ENCODE data around the gene CPSF7.

CPSF7 gene

GRCh38 chr11:61378713-61379313 lies 51.0 kb downstream of the CPSF7 start:
- H3K27ac ChIP-seq (ENCODE audit: low read length): no peak overlapping the region
- H3K9ac ChIP-seq (ENCODE audit: low read depth, low read length): no peak overlapping the region
- ATAC-seq (ENCODE audit: insufficient read depth, low read depth): no peak

DNA sequence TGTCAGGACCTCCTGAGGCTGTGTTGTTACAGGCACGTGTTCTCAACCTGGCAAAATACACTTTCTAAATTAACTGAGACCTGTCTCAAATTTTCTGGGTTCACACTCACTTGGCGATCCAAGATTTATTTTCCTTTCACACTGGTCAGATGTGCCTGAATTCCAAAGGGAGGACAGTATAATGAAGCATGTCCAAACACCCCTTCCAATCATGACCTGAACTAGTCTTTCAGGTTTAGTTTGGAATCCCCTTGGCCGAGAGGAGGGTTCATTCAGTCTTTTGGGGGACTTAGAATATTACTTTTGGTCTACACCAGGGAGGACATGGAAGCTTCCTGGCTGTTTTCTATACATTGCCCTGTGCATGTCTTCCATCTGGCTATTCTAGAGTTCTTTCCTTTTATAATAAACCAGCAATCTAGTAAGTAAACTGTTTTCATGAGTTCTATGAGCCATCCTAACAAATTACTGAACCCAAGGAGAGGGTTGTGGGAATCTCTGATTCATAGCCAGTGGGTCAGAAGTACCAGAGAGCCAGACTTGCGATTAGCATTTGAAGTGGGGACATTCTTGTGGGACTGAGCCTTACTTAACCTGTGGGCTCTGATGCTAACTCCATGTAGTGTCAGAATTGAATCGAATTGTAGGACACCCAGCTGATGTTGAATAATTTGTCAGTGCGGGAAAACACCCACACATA lies 52.2 kb downstream of the CPSF7 start:
- Histone ChIP-seq H3K36me3 (ENCODE audit: insufficient read depth, low read length) (peaks cover 24% of the 10 kb centered on the region; the same call in 1 of the 2 replicates), H3K4me1 (ENCODE audit: insufficient read depth, low read length) (no peaks in the 10 kb centered on the region), H3K9ac (ENCODE audit: low read depth, low read length) (no peak overlapping the region), H3K4me2 (ENCODE audit: insufficient read depth, low read length) (no peak overlapping the region), H3K79me2 (ENCODE audit: insufficient read depth, low read length) (no peaks in the 10 kb centered on the region), H3K4me3 (ENCODE audit: low read depth in 1 of 2, low read length in 2 of 2) (no peak overlapping the region), H3K27me3 (ENCODE audit: insufficient read depth, low read length, poor library complexity) (no peaks in the 10 kb centered on the region), H3K27ac (ENCODE audit: low read length) (no peak overlapping the region), H3K9me3 (ENCODE audit: insufficient read depth, low read length, severe bottlenecking) (peaks cover 18% of the 10 kb centered on the region), H2AFZ (ENCODE audit: low read depth, low read length) (no peak overlapping the region), H4K20me1 (ENCODE audit: insufficient read depth, low read length) (no peaks in the 10 kb centered on the region)
- no peak for ATAC-seq (ENCODE audit: insufficient read depth, low read depth)
- TF ChIP-seq CTCF (IDR thresholded peaks at IDR 0.05; ENCODE audit: borderline replicate concordance, extremely low read depth, low read length, poor library complexity, severe bottlenecking) (no peak), EZH2 (IDR thresholded peaks at IDR 0.05; ENCODE audit: borderline replicate concordance, low read depth, low read length, severe bottlenecking) (no peak)
- no peak for DNase-seq

More at GRCh38 chr11:61378713-61379313, 51.0 kb downstream of the CPSF7 start:
- H4K20me1 ChIP-seq (ENCODE audit: insufficient read depth, low read length): no peaks in the 10 kb centered on the region
- TF ChIP-seq CTCF (IDR thresholded peaks at IDR 0.05; ENCODE audit: borderline replicate concordance, extremely low read depth, low read length, poor library complexity, severe bottlenecking) (no peak), EZH2 (IDR thresholded peaks at IDR 0.05; ENCODE audit: borderline replicate concordance, low read depth, low read length, severe bottlenecking) (no peak)
- no peak for DNase-seq
- no peak overlapping the region for H2AFZ ChIP-seq (ENCODE audit: low read depth, low read length)
- H3K4me3 ChIP-seq (ENCODE audit: low read depth in 1 of 2, low read length in 2 of 2): no peak overlapping the region
- H3K9me3 ChIP-seq (ENCODE audit: insufficient read depth, low read length, severe bottlenecking): peaks cover 14% of the 10 kb centered on the region
- H3K27me3 ChIP-seq (ENCODE audit: insufficient read depth, low read length, poor library complexity): no peaks in the 10 kb centered on the region
- H3K36me3 ChIP-seq (ENCODE audit: insufficient read depth, low read length): peaks cover 18% of the 10 kb centered on the region; the same call in 1 of the 2 replicates
- H3K4me2 ChIP-seq (ENCODE audit: insufficient read depth, low read length): no peak overlapping the region
- no peaks in the 10 kb centered on the region for H3K79me2 ChIP-seq (ENCODE audit: insufficient read depth, low read length)
- H3K4me1 ChIP-seq (ENCODE audit: insufficient read depth, low read length): no peaks in the 10 kb centered on the region

GRCh38 chr11:61375761-61376108 lies 54.0 kb downstream of the CPSF7 start:
- ATAC-seq (ENCODE audit: insufficient read depth, low read depth) (no peak), DNase-seq (no peak)
- no peak overlapping the region for H3K27ac ChIP-seq (ENCODE audit: low read length)
- no peaks in the 10 kb centered on the region for H3K4me1 ChIP-seq (ENCODE audit: insufficient read depth, low read length)
- no peak overlapping the region for H3K9ac ChIP-seq (ENCODE audit: low read depth, low read length)
- no peak overlapping the region for H3K4me3 ChIP-seq (ENCODE audit: low read depth in 1 of 2, low read length in 2 of 2)
- H3K9me3 ChIP-seq (ENCODE audit: insufficient read depth, low read length, severe bottlenecking): peaks cover 27% of the 10 kb centered on the region
- H3K79me2 ChIP-seq (ENCODE audit: insufficient read depth, low read length): no peaks in the 10 kb centered on the region
- peaks cover 28% of the 10 kb centered on the region; the same call in 1 of the 2 replicates for H3K36me3 ChIP-seq (ENCODE audit: insufficient read depth, low read length)
- H3K4me2 ChIP-seq (ENCODE audit: insufficient read depth, low read length): no peak overlapping the region
- H4K20me1 ChIP-seq (ENCODE audit: insufficient read depth, low read length): no peaks in the 10 kb centered on the region
- H2AFZ ChIP-seq (ENCODE audit: low read depth, low read length): no peak overlapping the region
- no peaks in the 10 kb centered on the region for H3K27me3 ChIP-seq (ENCODE audit: insufficient read depth, low read length, poor library complexity)
- TF ChIP-seq EZH2 (IDR thresholded peaks at IDR 0.05; ENCODE audit: borderline replicate concordance, low read depth, low read length, severe bottlenecking) (no peak), CTCF (IDR thresholded peaks at IDR 0.05; ENCODE audit: borderline replicate concordance, extremely low read depth, low read length, poor library complexity, severe bottlenecking) (no peak)

Measured in DND-41 (cell line).